ENCODE measurements around the gene NBPF19. TPM values are rescaled to one million over a fixed set of nuclear protein-coding genes. Genes with fewer than 3 reads are reported as not detected.
"Not testable (repeated sequence)": the region's sequence is repeated elsewhere in the genome, so short reads cannot be mapped to it uniquely, and the experiment has no call there.

The NBPF19 gene
- polyA plus RNA-seq, 4 donors: 1.3 to 8.3 (median 2.8) TPM

GRCh38 chr1:149572763-149573162 lies 97.9 kb downstream of the NBPF19 start:
- not testable (repeated sequence) for DNase-seq, FAIRE-seq

DNA sequence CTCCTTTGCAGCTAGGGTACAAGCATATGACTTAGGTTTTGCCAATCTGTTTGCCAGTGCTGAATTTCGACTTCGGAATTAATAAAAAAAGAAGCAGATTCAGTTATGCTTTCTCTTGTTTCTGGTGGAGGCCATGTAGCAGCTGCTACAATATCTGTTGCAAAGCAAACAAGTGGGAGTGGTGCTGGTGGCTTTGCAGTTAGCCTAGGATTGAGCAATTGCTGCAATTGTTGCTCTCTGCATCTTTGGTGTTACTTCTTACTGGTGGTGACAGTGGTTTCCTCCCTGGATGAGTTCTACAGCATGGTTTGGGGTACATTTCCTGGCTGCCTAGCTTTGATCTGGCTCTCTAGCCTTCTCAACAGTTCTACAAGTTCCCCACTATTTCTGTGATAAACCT lies 110.7 kb downstream of the NBPF19 start:
- not testable (repeated sequence) for H3K9me3 ChIP-seq (ENCODE audit: control insufficient read depth in 2 of 2, insufficient read depth in 1 of 2, low read depth in 1 of 2, low read length in 1 of 2); H3K27me3 ChIP-seq (ENCODE audit: control insufficient read depth in 3 of 3, insufficient read depth in 3 of 3, low read length in 3 of 3); H3K36me3 ChIP-seq (ENCODE audit: control insufficient read depth in 3 of 3, insufficient read depth in 2 of 3, low read depth in 1 of 3, low read length in 3 of 3); H3K4me1 ChIP-seq (ENCODE audit: control insufficient read depth in 3 of 3, insufficient read depth in 2 of 3, low read depth in 1 of 3, low read length in 2 of 3); H3K4me3 ChIP-seq (ENCODE audit: low read depth in 1 of 3, low read length in 3 of 3); FAIRE-seq; H3K27ac ChIP-seq (ENCODE audit: low read depth in 1 of 3, low read length in 2 of 3)
- WGBS, 3 donors: no CpG with 5 or more reads among the region's 2 CpGs
- peak; percentile 5 to 26 for DNase-seq

More at GRCh38 chr1:149572763-149573162, 97.9 kb downstream of the NBPF19 start:
- not testable (repeated sequence) for H3K27me3 ChIP-seq (ENCODE audit: control insufficient read depth in 3 of 3, insufficient read depth in 3 of 3, low read length in 3 of 3); H3K36me3 ChIP-seq (ENCODE audit: control insufficient read depth in 3 of 3, insufficient read depth in 2 of 3, low read depth in 1 of 3, low read length in 3 of 3); H3K27ac ChIP-seq (ENCODE audit: low read depth in 1 of 3, low read length in 2 of 3); H3K4me1 ChIP-seq (ENCODE audit: control insufficient read depth in 3 of 3, insufficient read depth in 2 of 3, low read depth in 1 of 3, low read length in 2 of 3); H3K4me3 ChIP-seq (ENCODE audit: low read depth in 1 of 3, low read length in 3 of 3); H3K9me3 ChIP-seq (ENCODE audit: control insufficient read depth in 2 of 2, insufficient read depth in 1 of 2, low read depth in 1 of 2, low read length in 1 of 2)

Other genes with a start within 250 kb of the NBPF19 start
- gene PPIAL4C, start 108.8 kb downstream of the NBPF19 start, polyA plus RNA-seq: under 1 TPM in 1 of 4 donors, not detected in 3; 0.21 TPM

All from small intestine (tissue), 7 donors.